ENCODE data around the gene USE1. TPM values are rescaled to one million over a fixed set of nuclear protein-coding genes. Genes with fewer than 3 reads are reported as not detected.

USE1 gene
- total RNA-seq, 4 donors from 2014 or later: 21.4 to 36.0 (median 27.4) TPM

DNA sequence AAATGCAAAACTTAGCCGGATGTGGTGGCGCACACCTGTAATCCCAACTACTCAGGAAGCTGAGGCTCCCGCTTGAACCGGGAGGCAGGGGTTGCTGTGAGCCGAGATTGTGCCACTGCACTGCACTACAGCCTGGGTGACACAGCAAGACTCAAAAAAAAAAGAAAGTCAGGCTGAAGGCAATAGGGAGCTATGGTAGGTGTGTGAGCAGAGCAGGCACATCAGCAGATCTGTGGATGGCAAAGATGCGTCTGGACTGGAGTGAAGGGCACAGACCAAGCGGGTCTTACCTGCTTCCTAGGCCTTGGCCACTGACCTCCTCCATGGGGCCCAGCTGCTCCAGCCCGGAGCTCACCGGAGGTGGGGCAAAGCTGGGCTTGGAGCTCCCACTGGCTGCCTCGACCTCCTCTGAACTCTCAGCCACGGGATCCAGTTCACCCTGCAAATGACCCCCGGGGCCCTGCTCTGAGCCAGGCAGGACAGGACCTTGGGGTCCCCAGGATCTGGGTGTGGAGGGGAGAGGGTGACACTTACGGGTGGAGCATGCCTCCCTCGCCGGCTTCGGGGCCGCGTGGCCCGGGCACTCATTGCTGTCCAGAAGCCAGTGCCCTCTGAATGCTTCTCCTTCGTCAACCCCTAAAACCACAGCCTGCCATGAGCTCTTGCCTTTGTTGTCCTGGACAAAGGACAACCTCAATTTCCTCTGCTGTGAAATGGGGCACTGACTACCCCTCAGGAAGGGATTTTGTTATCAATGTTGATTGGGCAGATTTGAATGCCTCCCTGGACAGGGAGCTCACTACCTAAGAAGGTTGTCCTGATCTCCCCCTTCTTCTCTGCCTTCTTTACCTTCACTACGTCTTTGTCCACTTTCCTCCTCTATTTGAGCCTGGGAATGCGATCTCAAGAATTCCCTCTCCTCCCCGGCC, 48.8 kb downstream of the USE1 start:
- peak overlapping the region in 2 of 3 donors; percentile 48 to 76 for H3K27ac ChIP-seq
- intact Hi-C loops (cut with DNase I): loop anchor here (10.0 kb wide), 1 partner anchor 49 kb away; the partner anchor contains the start of gene USE1
- 80 to 83% methylated on average over 20 to 23 of the region's 23 CpGs for whole genome bisulfite sequencing, 2 donors
- no peak for DNase-seq
- peaks cover 5% of the 10 kb centered on the region in 2 donors for H3K4me1 ChIP-seq
- no peaks in the 10 kb centered on the region for H3K9me3 ChIP-seq
- H3K27me3 ChIP-seq: no peaks in the 10 kb centered on the region
- H3K4me3 ChIP-seq (replicated peaks in 1 of 3): peak overlapping the region in 1 of 3 donors; percentile 24
- H3K36me3 ChIP-seq: no peaks in the 10 kb centered on the region
- no peak for TF ChIP-seq POLR2A (IDR thresholded peaks at IDR 0.05)
- TF ChIP-seq, protein P1, sequence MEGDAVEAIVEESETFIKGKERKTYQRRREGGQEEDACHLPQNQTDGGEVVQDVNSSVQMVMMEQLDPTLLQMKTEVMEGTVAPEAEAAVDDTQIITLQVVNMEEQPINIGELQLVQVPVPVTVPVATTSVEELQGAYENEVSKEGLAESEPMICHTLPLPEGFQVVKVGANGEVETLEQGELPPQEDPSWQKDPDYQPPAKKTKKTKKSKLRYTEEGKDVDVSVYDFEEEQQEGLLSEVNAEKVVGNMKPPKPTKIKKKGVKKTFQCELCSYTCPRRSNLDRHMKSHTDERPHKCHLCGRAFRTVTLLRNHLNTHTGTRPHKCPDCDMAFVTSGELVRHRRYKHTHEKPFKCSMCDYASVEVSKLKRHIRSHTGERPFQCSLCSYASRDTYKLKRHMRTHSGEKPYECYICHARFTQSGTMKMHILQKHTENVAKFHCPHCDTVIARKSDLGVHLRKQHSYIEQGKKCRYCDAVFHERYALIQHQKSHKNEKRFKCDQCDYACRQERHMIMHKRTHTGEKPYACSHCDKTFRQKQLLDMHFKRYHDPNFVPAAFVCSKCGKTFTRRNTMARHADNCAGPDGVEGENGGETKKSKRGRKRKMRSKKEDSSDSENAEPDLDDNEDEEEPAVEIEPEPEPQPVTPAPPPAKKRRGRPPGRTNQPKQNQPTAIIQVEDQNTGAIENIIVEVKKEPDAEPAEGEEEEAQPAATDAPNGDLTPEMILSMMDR (IDR thresholded peaks at IDR 0.05): no peak

DNA sequence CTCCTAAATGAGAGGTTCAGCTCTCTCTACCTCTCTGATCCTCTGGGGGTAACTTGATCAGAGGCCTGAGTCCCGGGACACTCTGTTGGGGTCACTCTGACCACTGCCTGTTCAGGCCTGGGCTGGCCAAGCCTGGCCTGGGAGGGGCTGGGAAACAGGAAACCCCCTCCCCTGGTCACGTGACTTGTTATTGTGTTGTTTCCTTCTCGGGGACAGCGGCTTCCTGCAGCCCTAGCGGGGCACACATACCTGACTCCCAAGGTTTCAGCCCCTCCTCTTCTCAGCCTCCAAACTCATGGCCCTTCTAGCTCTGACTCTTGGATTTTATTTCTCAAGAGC, 49.5 kb downstream of the USE1 start, which contains the start of gene USHBP1:
USHBP1 (minus strand) TSS at position 105 of the 339 bp plus-strand sequence. CDS start 446 bp downstream, outside the sequence.
- TF ChIP-seq POLR2A (IDR thresholded peaks at IDR 0.05): peak in 1 of 2 donors; percentile 16
- TF ChIP-seq, protein P1 (IDR thresholded peaks at IDR 0.05): no peak
- peak; percentile 16 to 22 for DNase-seq
- H3K9me3 ChIP-seq: no peaks in the 10 kb centered on the region
- H3K4me1 ChIP-seq: peaks cover 5% of the 10 kb centered on the region in 2 donors
- H3K4me3 ChIP-seq (replicated peaks in 1 of 3): peak within 1 kb of the TSS in 1 of 3 donors; percentile 24
- H3K27me3 ChIP-seq: no peaks in the 10 kb centered on the region
- 36% methylated on average over 5 of the region's 5 CpGs for WGBS, 2 donors
- peaks cover 0 to 3% of the 10 kb centered on the region in 2 donors for H3K36me3 ChIP-seq
- peak within 1 kb of the TSS in 2 of 3 donors; percentile 48 to 76 for H3K27ac ChIP-seq
- intact Hi-C loops (cut with DNase I): loop anchor here (10.0 kb wide), 1 partner anchor 50 kb away; the partner anchor contains the start of gene USE1

DNA sequence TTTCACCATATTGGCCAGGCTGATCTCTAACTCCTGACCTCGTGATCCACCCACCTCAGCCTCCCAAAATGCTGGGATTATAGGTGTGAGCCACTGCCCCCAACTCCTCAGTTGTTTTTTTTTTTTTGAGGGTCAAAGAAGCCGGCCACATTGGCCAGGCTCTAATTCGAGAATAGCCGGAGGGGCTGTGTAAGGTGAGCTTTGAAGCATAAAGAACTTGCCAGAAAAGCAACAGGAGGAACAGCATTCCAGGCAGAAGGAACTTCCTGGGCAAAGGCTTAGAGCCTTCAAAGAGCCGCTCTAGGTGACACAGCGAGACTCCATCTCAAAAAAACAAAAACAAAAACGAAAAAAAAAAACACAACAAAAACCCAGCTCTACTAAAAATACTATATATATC, 50.9 kb downstream of the USE1 start:
- WGBS, 2 donors: 84 to 85% methylated on average over 7 of the region's 7 CpGs
- no peak overlapping the region for H3K27ac ChIP-seq
- TF ChIP-seq POLR2A (IDR thresholded peaks at IDR 0.05): no peak
- TF ChIP-seq, protein P1 (IDR thresholded peaks at IDR 0.05): no peak

DNA sequence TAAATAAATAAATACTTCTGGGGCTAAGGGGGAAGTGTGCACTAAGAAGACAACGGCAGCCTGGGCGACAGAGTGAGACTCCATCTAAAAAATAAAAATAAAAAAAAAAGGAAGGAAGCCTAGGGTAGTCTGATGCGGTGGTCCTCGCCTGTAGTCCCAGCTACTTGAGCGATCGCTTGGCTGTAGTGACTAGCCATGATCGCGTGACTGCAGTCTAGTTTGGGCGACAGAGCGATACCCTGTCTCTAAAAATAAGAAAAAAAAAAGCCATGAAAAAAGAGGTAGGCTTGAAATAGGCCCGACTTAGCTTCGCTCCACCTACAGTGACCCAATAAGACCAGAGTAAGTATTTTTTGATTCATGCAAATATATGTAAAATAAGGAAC, 51.4 kb downstream of the USE1 start:
- WGBS, 2 donors: 62 to 72% methylated on average over 12 of the region's 12 CpGs
- no peaks in the 10 kb centered on the region for H3K9me3 ChIP-seq
- H3K36me3 ChIP-seq: peaks cover 6 to 9% of the 10 kb centered on the region in 2 donors
- H3K27ac ChIP-seq: peak overlapping the region in 1 of 3 donors; percentile 13
- TF ChIP-seq, protein P1 (IDR thresholded peaks at IDR 0.05): no peak
- TF ChIP-seq POLR2A (IDR thresholded peaks at IDR 0.05): no peak
- no peaks in the 10 kb centered on the region for H3K27me3 ChIP-seq
- H3K4me1 ChIP-seq: peaks cover 5% of the 10 kb centered on the region in 2 donors
- intact Hi-C loops (cut with DNase I): loop anchor here (10.0 kb wide), 1 partner anchor 52 kb away; the partner anchor contains the start of gene USE1
- peak in 1 of 2 donors; percentile 18 for DNase-seq
- H3K4me3 ChIP-seq (replicated peaks in 1 of 3): no peak overlapping the region

More for the DNA sequence above, 50.9 kb downstream of the USE1 start:
- no peak overlapping the region for H3K4me3 ChIP-seq (replicated peaks in 1 of 3)
- DNase-seq: no peak
- no peaks in the 10 kb centered on the region for H3K9me3 ChIP-seq
- peaks cover under 1 to 4% of the 10 kb centered on the region in 2 donors for H3K36me3 ChIP-seq
- no peaks in the 10 kb centered on the region for H3K27me3 ChIP-seq
- H3K4me1 ChIP-seq: peaks cover 5% of the 10 kb centered on the region in 2 donors
- intact Hi-C loops (cut with DNase I): loop anchor here (10.0 kb wide), 1 partner anchor 51 kb away; the partner anchor contains the start of gene USE1
